ENCODE measurements around the gene SNX3.
A peak's percentile ranks its signal among the peaks of the same experiment; 100 is the strongest.
"Not testable (repeated sequence)": the region's sequence is repeated elsewhere in the genome, so short reads cannot be mapped to it uniquely, and the experiment has no call there.

The SNX3 gene

DNA sequence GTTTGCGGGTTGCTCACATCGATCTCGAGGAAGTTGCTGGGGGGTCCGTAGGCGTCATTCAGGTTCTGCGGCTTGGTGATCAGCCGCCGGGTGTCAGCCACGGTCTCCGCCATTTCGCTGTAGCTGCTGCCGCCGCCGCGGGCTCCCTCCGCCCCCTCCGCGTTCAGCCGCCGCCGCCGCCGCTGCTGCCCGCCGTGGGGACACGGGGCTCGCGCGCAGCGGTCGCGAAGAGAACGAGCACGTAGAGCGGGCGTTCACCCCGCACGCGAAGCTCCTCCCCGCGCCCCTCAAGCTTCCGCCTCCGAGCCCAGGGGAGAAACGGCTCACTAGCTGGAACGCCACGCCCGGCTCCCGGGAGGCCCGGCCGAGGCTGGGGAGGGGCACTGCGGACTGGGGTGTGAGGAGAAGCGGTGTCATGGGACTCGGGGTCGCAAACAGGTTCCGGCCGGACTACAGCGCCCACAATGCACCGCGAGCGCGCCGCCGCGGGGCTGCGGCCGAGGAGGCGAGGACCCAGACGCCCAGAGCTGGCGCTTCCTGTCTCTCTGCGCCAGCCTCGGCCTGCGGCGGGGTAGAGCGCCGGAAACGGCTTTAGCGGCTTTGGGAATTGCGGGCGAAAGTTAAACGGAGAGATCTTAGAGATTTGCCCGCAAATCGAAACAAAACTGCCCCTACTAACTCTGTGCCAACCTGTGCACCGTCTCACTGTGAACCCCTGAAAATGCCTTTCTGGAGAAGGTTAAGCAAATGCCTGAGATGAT is at the start of gene SNX3:
Gene SNX3 (minus strand): TSS at position 232 of the 761 bp plus-strand sequence. CDS start 119 bp downstream, at position 113.
- DNase-seq (ENCODE audit: low read depth) = peak; percentile 94

DNA sequence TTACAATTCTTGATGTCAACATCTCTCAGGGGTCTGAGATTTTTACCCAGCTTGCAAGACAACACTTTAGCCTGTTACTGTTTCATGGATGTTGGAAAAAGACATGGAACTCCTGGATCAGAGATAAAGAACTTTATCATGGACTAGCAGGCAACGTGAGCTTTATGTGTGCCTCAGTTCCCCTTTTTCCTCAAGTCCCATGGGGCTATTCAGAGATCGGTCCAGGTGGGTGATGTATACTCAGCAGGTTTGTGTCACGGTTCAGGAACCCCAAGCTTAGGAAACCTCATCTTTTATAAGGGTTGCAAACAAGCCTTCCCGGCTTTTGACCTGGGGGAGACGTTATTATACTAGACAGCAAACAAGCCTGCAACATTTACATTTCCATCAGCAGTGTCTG is 49.0 kb upstream of the SNX3 start:
- no peak for DNase-seq (ENCODE audit: low read depth)

DNA sequence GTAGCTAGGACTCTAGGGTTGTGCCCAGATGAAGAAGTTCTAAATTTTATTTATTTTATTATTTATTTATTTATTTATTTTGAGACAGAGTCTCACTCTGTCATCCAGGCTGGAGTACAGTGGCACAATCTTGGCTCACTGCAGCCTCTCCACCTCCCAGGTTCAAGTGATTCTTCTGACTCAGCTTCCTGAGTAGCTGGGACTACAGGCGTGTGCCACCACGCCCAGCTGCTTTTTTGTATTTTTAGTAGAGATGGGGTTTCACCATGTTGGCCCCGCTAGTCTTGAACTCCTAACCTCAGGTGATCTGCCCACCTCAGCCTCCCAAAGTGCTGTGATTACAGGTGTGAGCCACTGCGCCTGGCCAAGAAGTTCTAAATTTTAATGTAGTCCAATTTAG is 47.8 kb upstream of the SNX3 start:
- not testable (repeated sequence) for DNase-seq (ENCODE audit: low read depth)

DNA sequence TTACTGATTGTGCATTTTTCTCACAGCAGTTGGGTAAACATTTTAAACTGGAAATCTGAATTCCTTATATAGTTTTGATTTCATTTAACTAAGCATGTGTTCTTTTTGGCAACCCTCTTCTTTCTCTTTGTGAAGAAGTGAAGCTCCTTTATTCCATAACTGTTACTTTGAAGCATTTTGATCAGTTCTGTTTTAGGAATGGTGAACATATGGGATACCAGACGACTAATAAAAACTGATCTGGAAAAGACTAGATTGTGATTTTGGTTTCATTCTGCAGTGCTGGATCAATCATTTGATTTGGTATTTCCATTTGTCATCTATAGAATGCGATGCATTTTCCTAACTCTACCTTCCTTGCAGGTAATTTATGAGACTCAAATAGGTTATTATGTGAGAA is 43.8 kb upstream of the SNX3 start:
- DNase-seq (ENCODE audit: low read depth) = no peak

DNA sequence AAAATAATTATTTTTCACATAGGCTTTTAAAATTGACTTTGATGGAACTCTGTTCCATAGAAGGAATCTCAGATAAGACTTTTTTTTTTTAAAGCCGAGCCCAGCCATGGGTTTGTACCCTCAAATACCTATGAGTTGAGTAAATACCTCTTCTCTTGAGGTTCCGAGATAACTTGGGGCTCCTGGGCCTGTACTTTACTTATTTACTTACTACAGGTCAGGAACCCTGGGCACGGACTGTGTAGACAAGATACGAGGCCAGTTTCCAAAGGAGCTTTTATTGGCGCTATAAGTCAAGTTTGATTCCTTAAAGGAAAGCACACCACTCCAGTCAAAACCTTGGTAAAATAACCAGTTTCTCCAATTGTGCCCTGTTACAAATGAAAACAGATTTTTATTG is 41.5 kb upstream of the SNX3 start:
- no peak for DNase-seq (ENCODE audit: low read depth)

DNA sequence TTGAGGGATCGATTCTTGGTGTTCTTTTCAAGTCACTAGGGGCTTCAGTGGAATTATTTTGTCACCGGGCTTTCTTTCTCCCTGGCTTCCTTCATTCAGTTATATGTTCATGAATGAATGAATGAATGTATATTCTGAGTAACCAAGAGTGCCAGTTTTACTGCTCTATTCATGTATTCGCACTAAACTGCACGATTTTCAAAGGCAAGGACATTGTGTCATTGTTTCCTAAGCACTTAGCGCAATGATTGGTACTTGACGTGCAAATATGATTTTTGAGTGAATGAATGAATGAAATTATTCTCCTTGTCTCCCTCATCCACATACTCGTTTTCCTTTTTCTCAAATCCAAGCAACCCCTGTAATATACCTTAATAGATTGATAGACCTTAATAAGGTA is 34.8 kb upstream of the SNX3 start:
- no peak for DNase-seq (ENCODE audit: low read depth)

DNA sequence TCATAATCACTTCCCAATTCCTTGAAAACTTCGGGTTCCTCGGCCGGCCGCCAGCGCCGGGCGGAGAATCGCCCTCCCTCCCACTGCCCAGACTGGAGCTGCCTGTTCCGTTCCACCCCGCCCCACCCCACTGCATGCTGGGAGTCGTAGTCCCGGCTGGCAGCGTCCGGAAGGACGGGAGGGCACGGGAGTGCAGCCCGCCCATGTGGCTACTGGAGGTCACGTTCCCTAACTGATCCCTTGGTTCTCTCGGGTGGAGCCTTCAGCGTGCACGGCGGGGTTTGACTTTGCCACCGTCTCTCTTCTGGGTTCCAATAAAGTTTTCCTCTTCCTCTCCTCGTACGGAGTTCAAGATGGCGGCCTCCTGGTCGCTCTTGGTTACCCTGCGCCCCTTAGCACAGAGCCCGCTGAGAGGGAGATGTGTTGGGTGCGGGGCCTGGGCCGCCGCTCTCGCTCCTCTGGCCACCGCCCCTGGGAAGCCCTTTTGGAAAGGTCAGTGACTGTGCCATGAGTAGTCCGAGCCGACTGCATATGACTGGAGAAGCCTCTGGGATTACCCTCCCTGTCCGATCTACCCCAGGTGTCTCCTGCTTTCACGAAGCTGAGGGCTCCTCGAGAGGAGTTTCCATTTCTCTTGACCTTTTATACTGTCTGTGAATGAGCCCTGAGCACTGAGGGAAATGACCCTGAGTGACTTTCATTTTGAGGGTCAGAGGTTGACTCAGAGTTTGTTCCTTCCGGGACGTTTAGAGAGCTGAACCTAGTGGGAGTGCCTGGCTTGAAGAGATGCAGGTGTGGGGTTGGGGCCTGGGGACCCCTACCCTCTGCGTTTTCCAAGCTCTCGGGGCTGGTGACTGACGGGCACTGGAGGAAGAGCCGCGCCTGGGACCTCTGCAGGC is 34.1 kb upstream of the SNX3 start, which contains the start of gene AFG1L:
Gene AFG1L (plus strand): TSS at position 328 of the 899 bp plus-strand sequence. CDS start 26 bp downstream, at position 354.
- peak; percentile 82 for DNase-seq (ENCODE audit: low read depth)

DNA sequence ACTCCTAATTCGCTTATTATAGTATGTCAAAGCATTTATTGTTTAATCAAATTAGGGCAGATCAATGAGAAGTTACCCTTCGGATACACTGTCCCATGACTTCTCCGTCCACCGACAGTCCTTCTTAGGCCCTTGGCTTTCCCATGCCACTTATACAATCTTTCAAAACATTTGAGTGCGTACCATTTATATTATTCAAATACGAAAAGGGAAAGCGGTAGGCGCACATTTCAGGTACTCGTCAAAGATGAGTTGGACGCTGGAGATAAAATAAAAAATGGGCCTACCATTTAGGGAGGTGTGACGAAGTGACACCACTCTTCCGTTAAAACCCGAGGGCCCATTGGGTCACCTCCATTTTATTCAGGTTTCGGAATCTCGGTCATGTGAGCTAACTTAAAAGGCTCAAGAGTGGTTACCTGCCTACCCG is 33.5 kb upstream of the SNX3 start:
- DNase-seq (ENCODE audit: low read depth) = no peak

DNA sequence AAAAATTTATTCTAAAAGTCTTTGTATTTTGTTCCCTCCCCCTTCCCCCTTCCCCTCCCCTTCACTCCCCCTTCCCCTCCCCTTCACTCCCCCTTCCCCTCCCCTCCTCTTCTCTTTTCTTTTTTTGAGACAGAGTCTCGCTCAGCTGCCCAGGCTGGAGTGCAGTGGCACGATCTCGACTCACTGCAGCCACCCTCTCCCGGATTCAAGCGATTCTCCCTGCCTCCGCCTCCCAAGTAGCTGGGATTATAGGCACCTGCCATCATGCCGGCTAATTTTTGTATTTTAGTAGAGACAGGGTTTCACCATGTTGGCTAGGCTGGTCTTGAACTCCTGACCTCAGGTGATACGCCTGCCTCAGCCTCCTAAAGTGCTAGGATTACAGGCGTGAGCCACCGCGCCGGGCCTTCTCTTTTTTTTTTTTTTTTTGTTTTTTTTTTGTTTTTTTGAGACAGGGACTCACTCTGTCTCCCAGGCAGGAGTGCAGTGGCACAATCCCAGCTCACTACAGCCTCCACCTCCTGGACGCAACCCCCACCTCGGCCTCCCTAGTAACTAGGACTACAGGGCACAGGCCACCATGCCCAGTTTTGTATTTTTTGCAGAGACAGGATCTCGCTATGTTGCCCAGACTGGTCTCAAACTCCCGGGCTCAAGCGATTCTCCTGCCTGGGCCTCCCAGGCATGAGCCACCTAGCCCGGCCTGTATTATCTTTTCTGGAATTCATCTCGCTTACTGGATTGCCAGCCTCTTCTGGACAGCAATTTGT is 32.9 kb upstream of the SNX3 start:
- DNase-seq (ENCODE audit: low read depth) = no peak

DNA sequence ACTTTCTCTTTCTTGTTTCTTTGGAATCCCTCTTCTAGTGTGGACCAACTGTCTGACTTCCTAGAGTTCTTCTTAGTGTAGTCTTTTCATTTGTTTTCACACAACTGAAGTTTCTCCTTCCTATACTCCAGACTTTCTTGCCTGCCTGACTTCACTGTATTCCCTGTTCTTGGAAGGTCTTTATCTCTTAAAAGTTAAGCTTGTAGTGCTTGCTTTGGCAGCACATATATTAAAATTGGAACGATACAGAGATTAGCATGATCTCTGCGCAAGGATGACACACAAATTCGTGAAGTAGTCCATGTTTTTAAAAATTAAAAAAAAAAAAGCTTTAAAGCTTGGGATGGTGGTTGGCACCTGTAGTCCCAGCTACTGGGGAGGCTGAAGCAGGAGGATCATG is 31.7 kb upstream of the SNX3 start:
- DNase-seq (ENCODE audit: low read depth) = not testable (repeated sequence)

DNA sequence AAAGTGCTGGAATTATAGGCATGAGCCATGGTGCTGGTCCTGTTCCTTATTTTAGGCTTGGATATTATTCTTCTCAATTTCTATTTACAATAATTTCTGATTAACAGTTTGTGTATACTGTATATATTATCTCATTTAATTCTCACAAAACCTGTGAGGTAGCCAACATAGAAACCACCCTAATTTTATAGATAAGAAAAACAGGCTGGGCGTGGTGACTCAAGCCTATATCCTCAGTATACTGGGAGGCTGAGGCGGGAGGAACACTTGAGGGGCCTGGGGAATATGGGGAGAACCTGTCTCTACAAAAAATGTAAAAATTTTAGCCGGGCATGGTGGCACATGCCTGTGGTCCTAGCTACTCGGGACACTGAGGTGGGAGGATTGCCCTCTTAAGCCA is 30.3 kb upstream of the SNX3 start:
- DNase-seq (ENCODE audit: low read depth) = no peak

DNA sequence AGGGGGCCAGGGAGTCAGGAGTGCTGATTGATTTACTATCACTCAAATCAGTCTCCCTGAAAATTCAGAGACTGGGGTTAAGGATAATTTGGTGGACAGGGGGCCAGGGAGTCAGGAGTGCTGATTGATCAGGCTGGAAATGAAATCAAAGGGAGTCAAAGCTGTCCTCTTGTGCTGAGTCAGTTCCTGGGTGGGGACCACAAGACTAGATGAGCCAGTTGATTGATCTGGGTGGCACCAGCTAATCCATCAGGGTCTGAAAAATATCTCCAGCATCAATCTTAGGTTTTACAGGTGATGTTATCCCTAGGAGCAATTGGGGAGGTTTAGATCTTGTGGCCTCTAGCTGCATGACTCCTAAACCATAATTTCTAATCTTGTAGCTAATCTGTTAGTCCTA is 27.9 kb upstream of the SNX3 start:
- no peak for DNase-seq (ENCODE audit: low read depth)

DNA sequence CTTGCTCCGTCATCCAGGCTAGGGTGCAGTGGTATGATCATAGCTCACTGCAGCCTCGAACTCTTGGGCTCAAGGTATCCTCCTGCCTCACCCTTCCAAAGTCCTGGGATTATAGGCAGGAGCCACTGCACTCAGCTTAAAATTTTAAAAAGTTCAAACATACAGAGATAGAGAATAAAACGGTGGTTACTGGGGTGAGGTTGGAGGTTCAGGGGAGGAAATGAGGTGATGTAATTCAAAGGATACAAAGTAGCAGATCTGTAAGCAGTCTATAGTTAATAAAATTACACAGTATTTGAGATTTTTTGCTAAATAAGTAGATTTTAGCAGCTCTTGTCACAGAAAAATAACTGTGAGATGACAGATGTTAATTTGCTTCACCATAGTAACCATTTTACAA is 26.5 kb upstream of the SNX3 start:
- DNase-seq (ENCODE audit: low read depth) = no peak

DNA sequence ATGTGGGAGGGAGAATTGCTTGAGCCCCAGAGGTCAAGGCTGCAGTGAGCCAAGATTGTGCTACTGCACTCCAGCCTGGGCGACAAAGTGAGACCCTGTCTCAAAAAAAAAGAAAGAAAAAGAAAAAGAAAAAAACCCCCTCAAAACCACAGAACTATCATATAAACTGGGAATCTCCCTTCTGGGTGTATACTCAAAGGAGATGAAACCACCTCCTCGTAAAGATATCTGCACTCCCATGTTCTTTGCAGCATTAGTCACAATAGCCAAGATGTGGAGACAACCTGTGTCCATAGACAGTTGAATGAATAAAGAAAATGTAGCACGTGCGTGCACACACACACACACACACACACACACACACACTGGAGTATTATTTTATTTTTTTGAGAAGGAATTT is 25.5 kb upstream of the SNX3 start:
- no peak for DNase-seq (ENCODE audit: low read depth)

DNA sequence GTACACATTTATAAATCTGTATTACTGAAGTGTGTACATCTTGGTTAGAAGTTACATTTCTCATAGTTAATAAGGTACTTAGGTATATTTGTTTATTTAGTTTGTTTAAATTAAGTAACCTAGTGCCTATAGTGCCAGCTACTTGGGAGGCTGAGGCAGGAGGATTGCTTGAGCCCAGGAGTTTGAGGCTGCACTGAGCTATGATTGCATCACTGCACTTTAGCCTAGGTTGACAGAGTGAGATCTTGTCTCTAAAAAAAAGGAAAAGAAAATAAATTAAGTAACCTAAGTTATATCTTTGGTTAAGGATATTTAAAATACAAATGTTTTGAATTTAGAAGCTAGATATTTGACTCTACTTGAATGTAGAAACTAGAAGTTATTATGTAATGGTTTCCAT is 24.5 kb upstream of the SNX3 start:
- DNase-seq (ENCODE audit: low read depth) = no peak

DNA sequence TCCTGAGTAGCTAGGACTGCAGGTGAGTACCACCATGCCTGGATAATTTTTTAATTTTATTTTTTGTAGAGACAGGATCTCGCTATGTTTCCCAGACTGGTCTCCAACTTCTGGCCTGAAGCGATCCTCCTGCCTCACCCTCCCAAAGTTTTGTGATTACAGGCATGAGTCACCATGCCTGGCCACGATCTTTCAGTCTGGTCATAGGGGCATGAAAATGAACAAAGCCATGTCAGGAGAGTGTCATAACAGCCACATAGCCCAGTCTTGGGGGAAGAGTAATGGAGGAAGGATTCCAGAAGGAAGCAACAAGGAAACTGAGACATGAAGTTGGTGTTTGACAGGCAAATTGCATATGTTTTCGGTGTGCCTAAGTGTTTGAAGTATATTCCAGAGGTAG is 17.0 kb upstream of the SNX3 start:
- no peak for DNase-seq (ENCODE audit: low read depth)

DNA sequence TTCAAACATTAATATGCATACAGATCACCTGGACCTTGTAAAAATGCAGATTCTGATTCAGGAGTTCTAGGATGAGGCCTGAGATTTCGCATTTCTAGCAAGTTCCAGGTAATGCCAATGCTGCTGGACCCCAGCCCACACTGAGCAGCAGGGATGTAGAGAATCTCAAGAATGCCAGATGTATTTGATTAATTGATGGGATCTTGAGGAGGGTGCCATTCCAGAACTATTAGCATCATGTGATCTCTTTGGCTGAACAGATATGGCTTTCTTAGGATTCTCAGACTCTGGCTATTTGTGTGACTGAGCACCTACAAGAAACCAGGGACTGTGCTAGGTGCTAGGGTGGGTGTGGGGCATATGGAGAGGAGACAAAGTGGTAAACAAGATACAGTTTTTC is 16.5 kb upstream of the SNX3 start:
- DNase-seq (ENCODE audit: low read depth) = no peak

DNA sequence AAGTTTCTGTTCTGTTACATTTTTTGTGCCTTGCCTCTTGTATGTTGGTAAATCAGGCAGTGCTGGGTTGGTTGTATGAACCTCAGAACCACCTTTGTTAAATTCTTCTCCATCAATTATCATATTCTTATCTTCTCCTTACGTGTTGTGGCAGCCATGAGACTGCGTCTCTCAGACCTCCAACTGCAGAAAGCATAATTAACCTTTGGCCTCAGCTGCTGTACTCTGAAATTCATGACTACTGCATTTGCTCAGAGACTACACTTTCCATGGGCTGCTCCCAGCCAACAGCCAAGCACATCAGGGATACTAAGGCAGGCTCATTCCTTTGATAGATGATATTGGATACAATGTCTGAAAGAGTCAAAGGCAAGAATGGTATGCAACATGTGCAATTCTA is 15.1 kb upstream of the SNX3 start:
- DNase-seq (ENCODE audit: low read depth) = no peak

DNA sequence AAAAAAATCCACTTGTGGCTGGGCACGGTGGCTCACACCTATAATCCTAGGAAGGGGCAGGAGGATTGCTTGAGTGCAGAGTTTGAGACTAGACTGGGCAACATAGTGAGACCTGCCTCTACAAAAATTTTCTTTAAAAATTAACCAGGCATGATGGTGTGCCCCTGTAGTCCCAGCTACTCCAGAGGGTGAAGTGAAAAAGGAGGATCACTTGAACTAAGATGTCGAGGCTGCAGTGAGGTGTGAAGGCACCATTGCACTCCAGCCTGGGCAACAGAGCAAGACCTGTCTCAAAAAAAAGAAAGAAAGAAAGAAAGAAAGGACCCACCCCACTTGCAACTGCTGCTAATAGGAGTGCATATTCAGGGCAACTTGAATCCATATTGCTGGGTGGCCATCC is 13.7 kb upstream of the SNX3 start:
- DNase-seq (ENCODE audit: low read depth) = no peak

DNA sequence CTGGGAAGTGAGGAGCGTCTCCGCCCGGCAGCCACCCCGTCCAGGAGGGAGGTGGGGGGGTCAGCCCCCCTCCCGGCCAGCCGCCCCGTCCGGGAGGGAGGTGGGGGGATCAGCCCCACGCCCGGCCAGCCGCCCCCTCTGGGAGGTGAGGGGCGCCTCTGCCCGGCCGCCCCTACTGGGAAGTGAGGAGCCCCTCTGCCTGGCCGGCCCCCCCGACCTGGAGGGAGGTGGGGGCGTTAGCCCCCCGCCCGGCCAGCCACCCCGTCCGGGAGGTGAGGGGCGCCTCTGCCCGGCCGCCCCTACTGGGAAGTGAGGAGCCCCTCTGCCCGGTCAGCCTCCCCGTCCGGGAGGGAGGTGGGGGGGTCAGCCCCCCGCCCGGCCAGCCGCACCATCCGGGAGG is 9.1 kb upstream of the SNX3 start:
- DNase-seq (ENCODE audit: low read depth) = not testable (repeated sequence)

DNA sequence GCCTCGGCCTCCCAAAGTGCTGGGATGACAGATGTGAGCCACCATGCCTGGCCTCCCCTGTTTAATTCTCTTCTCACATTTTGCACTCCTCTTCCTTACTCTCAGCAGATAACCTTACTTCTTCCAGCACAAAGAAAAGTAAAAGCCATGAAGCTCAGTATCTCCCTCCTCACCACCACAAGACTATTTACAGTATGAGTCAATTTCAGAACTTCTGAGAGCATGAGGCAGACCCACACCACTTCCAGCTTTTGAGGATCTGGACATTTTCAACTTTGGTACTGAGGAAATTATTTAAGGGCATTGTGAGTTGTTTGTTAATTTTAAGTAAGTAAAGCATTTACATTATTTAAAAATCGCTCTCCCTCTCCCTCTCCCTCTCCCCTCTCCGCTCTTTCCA is 8.0 kb upstream of the SNX3 start:
- DNase-seq (ENCODE audit: low read depth) = no peak

DNA sequence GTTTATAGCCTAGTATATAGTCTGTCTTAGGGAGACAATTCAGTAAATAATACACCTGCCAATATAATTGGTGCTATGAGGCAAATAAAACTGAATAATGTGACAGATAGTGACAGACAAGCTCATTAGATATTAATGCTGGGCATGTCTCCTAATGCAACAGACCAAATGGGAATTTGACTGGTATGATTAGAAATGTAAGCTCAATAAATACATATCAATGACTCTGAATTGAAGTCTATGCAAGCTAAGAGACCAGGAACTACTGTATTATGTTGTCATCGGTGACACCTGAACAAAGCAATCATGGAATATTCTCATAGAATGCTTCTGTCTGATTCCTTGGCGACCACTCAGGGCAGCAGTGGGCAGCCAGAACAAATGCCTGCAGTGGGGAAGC is 2.5 kb upstream of the SNX3 start:
- no peak for DNase-seq (ENCODE audit: low read depth)

Data from fibroblast of the conjunctiva (primary cell).